ENCODE measurements around the gene ARHGEF4.

The ARHGEF4 gene

DNA sequence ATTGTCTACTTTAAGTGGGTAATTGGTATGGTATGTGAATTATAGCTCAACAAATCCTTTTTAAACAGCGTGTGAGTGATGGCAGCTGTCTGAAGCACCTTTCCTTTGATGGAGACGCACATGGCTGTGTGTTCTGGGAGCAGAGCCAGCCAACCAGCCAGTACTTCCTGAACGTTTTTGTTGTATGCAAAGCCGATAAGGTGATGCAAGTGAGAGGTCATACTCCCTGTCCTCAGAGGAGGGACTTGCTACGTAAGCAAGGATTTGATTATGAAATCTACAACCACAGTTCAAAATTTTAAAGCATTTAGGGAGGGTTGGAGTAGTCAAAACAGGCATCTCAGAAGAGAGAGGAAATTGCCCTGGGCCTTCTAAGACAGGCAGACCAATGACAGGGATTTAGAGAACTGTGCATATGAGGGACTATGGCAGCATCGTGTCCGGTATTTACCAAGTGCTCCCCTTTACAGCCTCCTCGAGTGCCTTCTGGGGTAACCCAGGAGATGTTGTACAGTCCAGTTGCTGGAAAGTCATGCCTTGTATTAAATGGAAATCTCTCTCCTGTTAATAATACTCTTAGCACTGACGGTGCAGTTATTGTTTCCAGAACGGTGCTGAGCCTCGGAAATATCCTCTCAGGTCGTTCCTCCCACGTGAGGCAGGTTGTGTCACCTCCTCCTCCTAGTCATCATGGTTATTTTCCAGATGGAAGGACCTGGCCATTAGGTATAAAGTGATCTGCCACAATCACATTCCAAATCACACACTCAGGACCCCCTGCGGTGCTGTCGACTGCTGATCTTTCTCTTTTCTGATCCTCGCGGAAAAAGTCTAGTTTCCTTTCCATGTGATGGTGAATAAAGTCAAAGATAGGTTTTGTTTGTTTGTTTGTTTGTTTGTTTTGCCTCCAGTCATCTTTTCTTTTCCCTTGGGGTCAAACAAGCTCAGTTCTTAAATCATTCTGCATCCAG, 28.4 kb downstream of the ARHGEF4 start:
- Histone ChIP-seq H3K9me3 (ENCODE audit: insufficient read depth, low read depth, low read length) (no peaks in the 10 kb centered on the region), H3K4me1 (ENCODE audit: insufficient read depth, low read length) (peaks cover 8% of the 10 kb centered on the region; the same call in 1 of the 2 replicates), H3K4me3 (ENCODE audit: low read length) (no peak overlapping the region), H3K27ac (ENCODE audit: low read depth, low read length) (no peak overlapping the region), H3K27me3 (ENCODE audit: insufficient read depth, low read length) (no peaks in the 10 kb centered on the region), H3K36me3 (ENCODE audit: insufficient read depth, low read length) (no peaks in the 10 kb centered on the region), H3K9ac (ENCODE audit: low read depth, low read length) (no peak overlapping the region)
- 82% methylated on average over 17 of the region's 17 CpGs for WGBS

DNA sequence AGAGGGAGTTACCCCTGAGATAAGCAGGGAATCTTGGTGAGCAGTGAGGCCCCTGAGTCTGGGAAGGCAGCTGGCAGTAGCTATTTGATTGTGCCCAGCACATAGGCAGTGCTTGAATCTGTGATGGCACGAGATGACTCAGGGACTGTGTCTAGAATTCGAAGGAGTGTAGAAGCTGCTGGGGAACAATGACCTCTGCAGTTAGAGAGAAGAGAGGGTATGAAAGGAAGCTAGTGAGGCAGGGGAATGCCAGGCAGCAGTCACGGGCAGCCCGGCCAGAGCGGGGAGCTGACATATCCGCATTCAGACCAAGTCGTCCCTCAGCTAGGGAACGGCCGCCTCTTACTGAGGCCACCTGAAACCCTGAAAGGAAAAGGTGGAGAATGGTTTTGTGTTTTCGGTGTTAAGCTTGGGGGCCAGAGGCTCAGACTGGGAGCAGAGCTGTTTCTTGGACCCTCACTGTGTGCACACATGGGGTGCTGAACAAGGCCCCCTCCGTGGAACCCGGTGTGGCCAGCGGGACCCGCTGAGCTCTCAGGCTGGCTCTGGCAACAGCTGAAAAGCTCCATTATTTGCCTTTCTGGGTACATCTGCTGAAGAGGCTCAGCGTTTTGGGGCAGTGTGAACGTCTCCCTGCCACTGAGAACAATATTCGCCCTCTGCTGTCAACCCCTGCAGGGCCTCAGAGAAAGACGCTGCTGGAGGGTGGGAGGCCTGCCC, 32.9 kb downstream of the ARHGEF4 start:
- H3K27me3 ChIP-seq (ENCODE audit: insufficient read depth, low read length) = no peaks in the 10 kb centered on the region
- H3K9ac ChIP-seq (ENCODE audit: low read depth, low read length) = no peak overlapping the region
- H3K4me1 ChIP-seq (ENCODE audit: insufficient read depth, low read length) = peaks cover 8% of the 10 kb centered on the region; the same call in 1 of the 2 replicates
- no peaks in the 10 kb centered on the region for H3K9me3 ChIP-seq (ENCODE audit: insufficient read depth, low read depth, low read length)
- H3K4me3 ChIP-seq (ENCODE audit: low read length) = no peak overlapping the region
- no peak overlapping the region for H3K27ac ChIP-seq (ENCODE audit: low read depth, low read length)
- 86% methylated on average over 18 of the region's 18 CpGs for WGBS
- H3K36me3 ChIP-seq (ENCODE audit: insufficient read depth, low read length) = no peaks in the 10 kb centered on the region

DNA sequence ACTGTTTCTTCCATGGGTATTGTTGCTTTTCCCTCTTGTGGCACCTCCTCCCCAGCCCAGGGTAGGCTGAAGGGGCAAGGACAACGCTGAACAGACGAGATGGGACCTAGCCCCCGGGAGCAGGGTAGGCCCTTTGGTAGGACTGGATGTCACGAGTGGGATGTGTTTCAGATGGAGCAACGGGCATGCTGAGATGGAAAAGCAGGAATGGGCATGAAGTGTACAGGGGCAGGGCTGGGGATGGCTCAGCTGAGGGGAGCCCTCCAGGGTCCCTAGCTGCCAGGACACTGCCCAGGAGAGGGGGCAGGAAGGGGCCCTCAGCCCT, 33.4 kb downstream of the ARHGEF4 start:
- Histone ChIP-seq H3K4me1 (ENCODE audit: insufficient read depth, low read length) (peaks cover 6% of the 10 kb centered on the region; the same call in 1 of the 2 replicates), H3K9me3 (ENCODE audit: insufficient read depth, low read depth, low read length) (no peaks in the 10 kb centered on the region)
- WGBS = 90% methylated on average over 5 of the region's 5 CpGs

DNA sequence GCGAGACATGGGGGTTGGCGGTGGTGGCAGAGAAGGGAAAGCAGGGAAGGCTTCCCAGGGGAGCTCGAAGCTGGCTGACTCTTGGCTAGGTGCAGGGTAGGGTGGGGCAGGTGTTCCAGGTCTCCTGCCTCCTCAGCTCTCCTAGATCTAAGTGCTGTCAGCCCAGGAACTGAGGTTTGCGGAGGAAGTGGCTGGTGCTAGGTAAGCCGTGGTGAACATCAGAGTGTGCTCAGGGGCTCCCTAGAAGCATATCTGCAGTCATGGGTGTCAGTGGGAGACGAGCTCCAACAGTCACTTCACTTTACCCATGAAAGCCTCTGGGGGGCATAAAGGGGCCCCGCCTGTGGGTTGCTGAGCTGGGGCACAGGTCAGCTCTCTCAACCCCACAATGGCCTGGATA, 34.1 kb downstream of the ARHGEF4 start:
- H3K4me1 ChIP-seq (ENCODE audit: insufficient read depth, low read length) = no peaks in the 10 kb centered on the region; the same call in 1 of the 2 replicates
- no peak overlapping the region for H3K4me3 ChIP-seq (ENCODE audit: low read length)
- no peaks in the 10 kb centered on the region for H3K27me3 ChIP-seq (ENCODE audit: insufficient read depth, low read length)
- no peaks in the 10 kb centered on the region for H3K36me3 ChIP-seq (ENCODE audit: insufficient read depth, low read length)
- H3K27ac ChIP-seq (ENCODE audit: low read depth, low read length) = no peak overlapping the region
- 95% methylated on average over 7 of the region's 7 CpGs for WGBS
- H3K9me3 ChIP-seq (ENCODE audit: insufficient read depth, low read depth, low read length) = no peaks in the 10 kb centered on the region
- H3K9ac ChIP-seq (ENCODE audit: low read depth, low read length) = no peak overlapping the region

More for the DNA sequence above, 33.4 kb downstream of the ARHGEF4 start:
- no peak overlapping the region for H3K4me3 ChIP-seq (ENCODE audit: low read length)
- H3K27ac ChIP-seq (ENCODE audit: low read depth, low read length) = no peak overlapping the region
- H3K9ac ChIP-seq (ENCODE audit: low read depth, low read length) = no peak overlapping the region
- no peaks in the 10 kb centered on the region for H3K36me3 ChIP-seq (ENCODE audit: insufficient read depth, low read length)
- no peaks in the 10 kb centered on the region for H3K27me3 ChIP-seq (ENCODE audit: insufficient read depth, low read length)

DNA sequence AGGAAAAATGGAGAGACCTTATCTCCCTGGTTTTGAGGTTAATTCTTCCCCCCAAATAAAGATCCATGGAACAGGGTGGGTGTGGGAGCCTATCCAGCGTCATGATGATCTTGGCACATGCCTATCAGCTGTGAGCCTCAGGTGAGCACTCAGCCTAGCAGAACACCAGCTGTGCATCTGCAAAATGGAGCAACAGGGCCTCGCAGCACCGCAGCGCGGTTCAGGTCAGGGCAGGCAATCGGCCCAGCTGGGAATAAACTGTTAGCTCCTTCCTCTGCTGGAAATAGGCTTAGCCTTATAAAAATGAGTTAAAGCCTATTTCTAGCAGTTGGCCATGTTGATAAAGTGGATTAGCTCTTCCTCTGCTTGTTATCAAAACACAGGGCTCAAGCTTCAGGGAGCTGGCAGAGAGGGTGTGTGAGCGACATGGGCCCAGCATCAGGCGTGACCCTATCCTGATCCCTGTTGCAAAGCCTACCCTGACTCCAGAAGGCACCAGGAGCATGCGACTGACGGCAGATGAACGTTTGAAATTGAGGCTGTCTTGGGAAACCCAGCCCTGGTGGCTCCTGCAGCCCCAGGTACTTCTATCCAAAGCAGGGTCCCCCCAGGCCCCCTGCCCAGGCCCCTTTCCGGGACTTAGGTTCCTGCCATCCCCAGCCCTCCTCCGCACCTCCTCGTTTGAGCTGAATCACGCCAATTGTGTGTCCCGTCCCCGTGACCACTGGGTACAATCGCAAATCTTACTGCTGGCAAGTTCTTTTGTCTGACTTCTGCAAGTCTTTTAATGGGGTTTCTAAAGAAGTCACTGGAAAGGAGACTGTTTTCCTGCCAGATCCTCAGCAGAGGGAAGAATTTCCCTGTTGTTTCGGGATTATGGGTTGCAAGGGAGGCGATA, 35.4 kb downstream of the ARHGEF4 start:
- no peak overlapping the region for H3K27ac ChIP-seq (ENCODE audit: low read depth, low read length)
- no peaks in the 10 kb centered on the region for H3K9me3 ChIP-seq (ENCODE audit: insufficient read depth, low read depth, low read length)
- H3K9ac ChIP-seq (ENCODE audit: low read depth, low read length) = no peak overlapping the region; the same call in 1 of the 2 replicates
- no peaks in the 10 kb centered on the region; the same call in 1 of the 2 replicates for H3K4me1 ChIP-seq (ENCODE audit: insufficient read depth, low read length)
- H3K4me3 ChIP-seq (ENCODE audit: low read length) = no peak overlapping the region
- WGBS = 89% methylated on average over 20 of the region's 20 CpGs
- no peaks in the 10 kb centered on the region for H3K27me3 ChIP-seq (ENCODE audit: insufficient read depth, low read length)
- H3K36me3 ChIP-seq (ENCODE audit: insufficient read depth, low read length) = no peaks in the 10 kb centered on the region

DNA sequence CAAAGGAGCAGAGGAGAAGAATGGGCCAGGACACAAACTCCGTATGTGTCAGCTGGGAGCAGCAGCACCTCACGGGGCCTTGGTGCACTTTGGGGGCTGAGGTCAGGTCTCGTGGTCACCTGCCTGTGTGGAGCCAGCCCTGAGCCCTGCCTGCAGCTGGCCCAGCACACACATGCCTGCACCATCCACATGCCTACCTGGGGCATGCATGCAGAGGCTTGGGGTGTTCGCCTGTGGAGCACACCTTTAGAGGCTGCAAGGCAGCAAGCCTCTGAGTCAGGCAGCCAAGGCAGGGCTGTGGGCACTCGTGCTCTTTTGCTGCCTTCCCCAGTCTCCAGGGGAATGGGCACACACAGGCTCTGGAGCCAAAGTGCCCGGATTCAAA, 36.0 kb downstream of the ARHGEF4 start:
- Histone ChIP-seq H3K36me3 (ENCODE audit: insufficient read depth, low read length) (no peaks in the 10 kb centered on the region), H3K27ac (ENCODE audit: low read depth, low read length) (no peak overlapping the region), H3K4me3 (ENCODE audit: low read length) (no peak overlapping the region), H3K9me3 (ENCODE audit: insufficient read depth, low read depth, low read length) (no peaks in the 10 kb centered on the region), H3K4me1 (ENCODE audit: insufficient read depth, low read length) (no peaks in the 10 kb centered on the region; the same call in 1 of the 2 replicates), H3K9ac (ENCODE audit: low read depth, low read length) (no peak overlapping the region), H3K27me3 (ENCODE audit: insufficient read depth, low read length) (no peaks in the 10 kb centered on the region)
- 86% methylated on average over 6 of the region's 6 CpGs for WGBS

DNA sequence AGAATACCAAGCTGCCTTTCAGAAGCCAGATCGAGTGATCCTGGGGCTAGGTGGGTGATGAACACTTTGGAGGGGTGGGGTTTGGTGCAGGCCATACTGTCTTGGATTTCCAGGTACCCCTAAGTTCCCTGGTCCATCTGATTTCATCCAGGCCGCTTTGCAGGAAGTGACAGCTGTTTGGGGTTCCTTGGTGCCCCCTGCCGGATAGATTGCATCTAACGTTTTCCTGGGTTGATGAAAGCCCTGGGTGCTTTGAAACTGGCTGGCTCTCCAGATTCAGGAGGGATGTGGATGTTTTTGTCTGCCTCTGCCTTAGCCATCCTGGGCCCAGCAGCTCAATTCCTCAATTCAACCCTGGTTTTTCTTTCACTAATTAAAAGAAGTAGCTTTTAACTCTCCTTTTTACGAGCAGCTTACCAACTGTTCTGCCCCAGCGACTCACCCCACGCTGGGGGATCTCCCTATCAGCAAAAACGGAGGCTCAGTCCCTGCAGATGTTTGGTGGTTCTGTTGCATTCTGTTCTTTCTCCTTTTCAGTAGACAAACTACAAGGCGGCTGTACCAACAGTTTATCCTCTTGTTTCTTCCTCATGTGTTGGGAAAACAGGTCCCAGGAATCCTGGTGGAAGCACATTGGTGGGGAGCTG, 37.1 kb downstream of the ARHGEF4 start:
- Histone ChIP-seq H3K9ac (ENCODE audit: low read depth, low read length) (no peak overlapping the region), H3K9me3 (ENCODE audit: insufficient read depth, low read depth, low read length) (no peaks in the 10 kb centered on the region), H3K4me3 (ENCODE audit: low read length) (no peak overlapping the region), H3K36me3 (ENCODE audit: insufficient read depth, low read length) (no peaks in the 10 kb centered on the region), H3K27me3 (ENCODE audit: insufficient read depth, low read length) (no peaks in the 10 kb centered on the region), H3K4me1 (ENCODE audit: insufficient read depth, low read length) (no peaks in the 10 kb centered on the region; the same call in 1 of the 2 replicates), H3K27ac (ENCODE audit: low read depth, low read length) (no peak overlapping the region)
- 56% methylated on average over 9 of the region's 9 CpGs for WGBS

DNA sequence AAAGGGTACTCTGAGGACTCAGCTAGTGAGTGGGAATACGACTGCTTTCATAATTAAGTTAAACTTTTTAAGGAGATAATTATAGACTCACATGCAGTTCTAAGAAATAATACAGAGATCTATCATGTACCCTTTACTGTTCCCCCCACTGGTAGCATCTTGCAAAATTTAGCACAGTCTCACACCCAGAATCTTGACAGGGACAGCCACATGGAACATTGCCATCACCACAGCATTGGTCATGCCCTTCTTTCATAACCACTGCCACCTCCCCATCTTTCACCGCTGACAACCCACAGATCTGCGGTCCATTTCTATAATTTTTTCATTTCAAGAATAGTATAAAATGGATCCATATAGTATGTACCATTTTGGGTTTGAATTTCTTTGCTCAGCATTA, 37.8 kb downstream of the ARHGEF4 start:
- Histone ChIP-seq H3K9me3 (ENCODE audit: insufficient read depth, low read depth, low read length) (no peaks in the 10 kb centered on the region), H3K27ac (ENCODE audit: low read depth, low read length) (no peak overlapping the region), H3K9ac (ENCODE audit: low read depth, low read length) (no peak overlapping the region), H3K4me3 (ENCODE audit: low read length) (no peak overlapping the region), H3K36me3 (ENCODE audit: insufficient read depth, low read length) (no peaks in the 10 kb centered on the region), H3K4me1 (ENCODE audit: insufficient read depth, low read length) (no peaks in the 10 kb centered on the region; the same call in 1 of the 2 replicates), H3K27me3 (ENCODE audit: insufficient read depth, low read length) (no peaks in the 10 kb centered on the region)
- WGBS = 86% methylated on average over 1 of the region's 3 CpGs

DNA sequence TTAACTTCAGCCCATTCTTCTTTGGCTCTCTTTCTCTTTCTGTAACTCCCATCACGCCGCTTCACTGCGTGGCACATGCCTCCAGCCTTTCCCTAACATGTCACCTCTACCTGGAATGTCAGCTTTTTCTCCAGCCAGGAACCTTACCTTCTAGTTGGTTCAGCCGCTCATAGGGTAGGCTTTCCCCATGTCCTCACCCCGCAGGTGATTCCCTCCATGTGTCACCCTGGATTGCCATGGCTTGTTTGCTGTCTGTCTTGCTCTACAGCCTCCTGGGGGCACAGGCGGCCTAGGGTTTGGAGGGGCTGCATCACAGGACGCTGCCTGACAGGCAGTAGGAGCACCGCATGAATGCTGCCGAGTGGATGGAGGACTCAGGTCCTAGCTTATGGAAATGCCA, 39.2 kb downstream of the ARHGEF4 start:
- 94% methylated on average over 9 of the region's 9 CpGs for WGBS
- Histone ChIP-seq H3K27ac (ENCODE audit: low read depth, low read length) (no peak overlapping the region), H3K36me3 (ENCODE audit: insufficient read depth, low read length) (no peaks in the 10 kb centered on the region), H3K9ac (ENCODE audit: low read depth, low read length) (no peak overlapping the region), H3K9me3 (ENCODE audit: insufficient read depth, low read depth, low read length) (no peaks in the 10 kb centered on the region), H3K27me3 (ENCODE audit: insufficient read depth, low read length) (no peaks in the 10 kb centered on the region), H3K4me3 (ENCODE audit: low read length) (no peak overlapping the region), H3K4me1 (ENCODE audit: insufficient read depth, low read length) (no peaks in the 10 kb centered on the region; the same call in 1 of the 2 replicates)

DNA sequence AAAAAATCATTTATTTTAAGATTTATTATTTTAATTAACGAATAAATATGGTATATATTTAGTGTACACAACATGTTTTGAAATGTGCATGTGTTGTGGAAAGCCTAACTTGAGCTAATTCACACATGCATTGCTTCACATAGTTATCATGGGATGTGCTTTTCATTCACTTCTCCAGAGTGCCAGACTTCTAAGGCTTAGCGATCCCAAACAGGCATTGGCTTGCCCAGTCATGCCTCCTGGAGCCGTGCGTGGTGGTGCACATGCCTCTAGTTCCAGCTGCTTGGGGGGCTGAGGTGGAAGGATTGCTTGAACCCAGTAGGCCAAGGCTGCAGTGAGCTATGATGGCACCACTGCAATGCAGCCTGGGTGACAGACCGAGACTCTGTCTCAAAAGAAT, 40.5 kb downstream of the ARHGEF4 start:
- no peaks in the 10 kb centered on the region for H3K27me3 ChIP-seq (ENCODE audit: insufficient read depth, low read length)
- no peaks in the 10 kb centered on the region; the same call in 1 of the 2 replicates for H3K4me1 ChIP-seq (ENCODE audit: insufficient read depth, low read length)
- no peak overlapping the region for H3K27ac ChIP-seq (ENCODE audit: low read depth, low read length)
- no peak overlapping the region for H3K4me3 ChIP-seq (ENCODE audit: low read length)
- no peaks in the 10 kb centered on the region for H3K9me3 ChIP-seq (ENCODE audit: insufficient read depth, low read depth, low read length)
- H3K36me3 ChIP-seq (ENCODE audit: insufficient read depth, low read length) = no peaks in the 10 kb centered on the region
- H3K9ac ChIP-seq (ENCODE audit: low read depth, low read length) = no peak overlapping the region
- 96% methylated on average over 4 of the region's 5 CpGs for whole genome bisulfite sequencing

All from HUES64 (cell line).